ENCODE measurements around the gene ATP11C. TPM values are rescaled to one million over a fixed set of nuclear protein-coding genes. Genes with fewer than 3 reads are reported as not detected.

The ATP11C gene
- polyA plus RNA-seq, 3 donors = 1.6 to 6.7 (median 2.5) TPM

- no peaks in the 10 kb centered on the region for H3K4me1 Mint-ChIP-seq
- Histone ChIP-seq H2AFZ (ENCODE audit: insufficient read depth, low read depth, low read length, poor library complexity, severe bottlenecking) (no peak overlapping the region), H3K4me3 (replicated peaks in 1 of 3; ENCODE audit: low read depth in 2 of 3, low read length in 3 of 3) (no peak overlapping the region), H3K27me3 (ENCODE audit: control insufficient read depth in 2 of 2, insufficient read depth in 2 of 2, low read length in 2 of 2) (no peaks in the 10 kb centered on the region), H3K36me3 (replicated peaks in 1 of 2; ENCODE audit: control insufficient read depth in 1 of 2, insufficient read depth in 2 of 2, low read length in 2 of 2) (peaks cover 0 to 38% of the 10 kb centered on the region in 2 donors), H3K4me1 (ENCODE audit: control insufficient read depth in 1 of 2, insufficient read depth in 2 of 2, low read length in 2 of 2) (no peaks in the 10 kb centered on the region), H3K9me3 (replicated peaks in 1 of 2; ENCODE audit: control insufficient read depth in 1 of 2, insufficient read depth in 1 of 2, low read length in 2 of 2) (peaks cover 0 to 14% of the 10 kb centered on the region in 2 donors), H3K9ac (ENCODE audit: insufficient read depth, low read length, poor library complexity, severe bottlenecking) (no peak overlapping the region), H3K27ac (ENCODE audit: low read depth in 1 of 2, low read length in 2 of 2) (no peak overlapping the region), H4K20me1 (ENCODE audit: insufficient read depth, low read length) (no peaks in the 10 kb centered on the region), H3K79me2 (ENCODE audit: insufficient read depth, low read length) (no peaks in the 10 kb centered on the region), H3K4me2 (replicated peaks; ENCODE audit: extremely low read depth, low read length, poor library complexity, severe bottlenecking) (no peak overlapping the region)
- peaks cover 7 to 15% (median 11%) of the 10 kb centered on the region in 7 donors for H3K9me3 Mint-ChIP-seq
- DNase-seq = no peak
- intact Hi-C loops (cut with micrococcal nuclease) = no loop called here
- H3K4me3 Mint-ChIP-seq = no peak overlapping the region
- H3K36me3 Mint-ChIP-seq = peaks cover 17 to 41% of the 10 kb centered on the region in 2 donors
- no peak for TF ChIP-seq CTCF (IDR thresholded peaks at IDR 0.05)
- no peak overlapping the region for H3K27ac Mint-ChIP-seq
- no CpG with 5 or more reads among the region's 1 CpG for WGBS (ENCODE audit: insufficient coverage)
- H3K27me3 Mint-ChIP-seq (ENCODE audit: low read depth in 3 of 3) = peaks cover 0 to 1% (median 0%) of the 10 kb centered on the region in 3 donors
Measured at GRCh38 chrX:139758809-139759208, 174.0 kb downstream of the ATP11C start.

DNA sequence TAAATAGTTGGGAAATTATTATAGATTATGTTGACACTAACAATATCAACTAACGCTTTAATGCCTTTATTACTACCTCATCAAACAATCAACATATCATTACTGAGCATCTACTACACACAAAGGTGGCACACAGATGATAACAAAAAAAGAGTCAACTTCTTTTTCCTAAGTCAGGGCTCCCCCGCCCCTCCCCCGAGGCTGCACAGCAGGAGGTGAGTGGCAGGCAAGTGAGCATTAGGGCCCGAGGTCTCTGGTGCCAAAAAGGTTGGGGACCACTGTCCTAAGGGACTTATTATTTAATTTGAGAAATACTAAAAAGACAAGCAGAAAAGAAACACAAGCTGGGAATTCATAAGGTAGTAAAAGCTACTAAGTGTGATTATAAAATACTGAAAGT lies 174.6 kb downstream of the ATP11C start:
- DNase-seq = no peak
- Histone ChIP-seq H3K79me2 (ENCODE audit: insufficient read depth, low read length) (no peaks in the 10 kb centered on the region), H4K20me1 (ENCODE audit: insufficient read depth, low read length) (no peaks in the 10 kb centered on the region), H3K9me3 (replicated peaks in 1 of 2; ENCODE audit: control insufficient read depth in 1 of 2, insufficient read depth in 1 of 2, low read length in 2 of 2) (peaks cover 0 to 18% of the 10 kb centered on the region in 2 donors), H3K9ac (ENCODE audit: insufficient read depth, low read length, poor library complexity, severe bottlenecking) (no peak overlapping the region), H3K27me3 (ENCODE audit: control insufficient read depth in 2 of 2, insufficient read depth in 2 of 2, low read length in 2 of 2) (no peaks in the 10 kb centered on the region), H3K4me2 (replicated peaks; ENCODE audit: extremely low read depth, low read length, poor library complexity, severe bottlenecking) (no peak overlapping the region), H3K4me1 (ENCODE audit: control insufficient read depth in 1 of 2, insufficient read depth in 2 of 2, low read length in 2 of 2) (no peaks in the 10 kb centered on the region), H2AFZ (ENCODE audit: insufficient read depth, low read depth, low read length, poor library complexity, severe bottlenecking) (no peak overlapping the region), H3K36me3 (replicated peaks in 1 of 2; ENCODE audit: control insufficient read depth in 1 of 2, insufficient read depth in 2 of 2, low read length in 2 of 2) (peaks cover 0 to 38% of the 10 kb centered on the region in 2 donors), H3K27ac (ENCODE audit: low read depth in 1 of 2, low read length in 2 of 2) (no peak overlapping the region), H3K4me3 (replicated peaks in 1 of 3; ENCODE audit: low read depth in 2 of 3, low read length in 3 of 3) (no peak overlapping the region)
- H3K27ac Mint-ChIP-seq = no peak overlapping the region
- H3K27me3 Mint-ChIP-seq (ENCODE audit: low read depth in 3 of 3) = peaks cover 0 to 1% (median 0%) of the 10 kb centered on the region in 3 donors
- no peak overlapping the region for H3K4me3 Mint-ChIP-seq
- no peak for TF ChIP-seq CTCF (IDR thresholded peaks at IDR 0.05)
- WGBS (ENCODE audit: insufficient coverage) = no CpG with 5 or more reads among the region's 4 CpGs
- H3K9me3 Mint-ChIP-seq = peaks cover 10 to 18% (median 12%) of the 10 kb centered on the region in 7 donors
- no peaks in the 10 kb centered on the region for H3K4me1 Mint-ChIP-seq
- intact Hi-C loops (cut with micrococcal nuclease) = no loop called here
- peaks cover 17 to 43% of the 10 kb centered on the region in 2 donors for H3K36me3 Mint-ChIP-seq
